Measurements from ENCODE around the gene ATP6V0A4. TPM values are rescaled to one million over a fixed set of nuclear protein-coding genes. Genes with fewer than 3 reads are reported as not detected.
"Not testable (repeated sequence)": the region's sequence is repeated elsewhere in the genome, so short reads cannot be mapped to it uniquely, and the experiment has no call there.

The ATP6V0A4 gene
- total RNA-seq, 3 donors from 2014 or later (not counting 1 experiment from before 2014, with no cell fraction given): not detected

- H3K4me3 ChIP-seq (ENCODE audit: low read length): no peak overlapping the region
- H3K27ac ChIP-seq (ENCODE audit: low read length): no peak overlapping the region
- DNase-seq (no peak), ATAC-seq (no peak)
- 100% methylated on average over 1 of the region's 2 CpGs for WGBS (ENCODE audit: insufficient coverage)
- peaks cover 0 to 5% of the 10 kb centered on the region in 2 donors for H3K27me3 Mint-ChIP-seq (ENCODE audit: low read depth in 2 of 2)
- no peaks in the 10 kb centered on the region for H3K4me1 ChIP-seq (ENCODE audit: control insufficient read depth, insufficient read depth, low read length)
- intact Hi-C loops (cut with micrococcal nuclease): no loop called here
- H3K4me1 Mint-ChIP-seq: no peaks in the 10 kb centered on the region
- no peak overlapping the region for H3K4me3 Mint-ChIP-seq
- H3K9me3 ChIP-seq (ENCODE audit: control insufficient read depth, insufficient read depth, low read length): no peaks in the 10 kb centered on the region
- no peaks in the 10 kb centered on the region for H3K36me3 Mint-ChIP-seq
- TF ChIP-seq CTCF (IDR thresholded peaks at IDR 0.05): no peak
- H3K27me3 ChIP-seq (ENCODE audit: control insufficient read depth, insufficient read depth, low read length): no peaks in the 10 kb centered on the region
- no peak overlapping the region for H3K27ac Mint-ChIP-seq
- no peaks in the 10 kb centered on the region for H3K9me3 Mint-ChIP-seq
- H3K36me3 ChIP-seq (ENCODE audit: control insufficient read depth, insufficient read depth, low read length): no peaks in the 10 kb centered on the region
Measured at GRCh38 chr7:138690495-138690894, 107.5 kb downstream of the ATP6V0A4 start.

GRCh38 chr7:138688037-138688436 is 110.0 kb downstream of the ATP6V0A4 start:
- H3K36me3 ChIP-seq (ENCODE audit: control insufficient read depth, insufficient read depth, low read length); H3K4me3 ChIP-seq (ENCODE audit: low read length); ATAC-seq; H3K27ac ChIP-seq (ENCODE audit: low read length); H3K4me1 ChIP-seq (ENCODE audit: control insufficient read depth, insufficient read depth, low read length); H3K9me3 ChIP-seq (ENCODE audit: control insufficient read depth, insufficient read depth, low read length); H3K36me3 Mint-ChIP-seq; H3K27me3 ChIP-seq (ENCODE audit: control insufficient read depth, insufficient read depth, low read length); H3K27ac Mint-ChIP-seq; H3K27me3 Mint-ChIP-seq (ENCODE audit: low read depth in 2 of 2); H3K4me3 Mint-ChIP-seq; H3K4me1 Mint-ChIP-seq; H3K9me3 Mint-ChIP-seq; DNase-seq; intact Hi-C loops (cut with micrococcal nuclease): not testable (repeated sequence)
- 81% methylated on average over 6 of the region's 6 CpGs for WGBS (ENCODE audit: insufficient coverage)

GRCh38 chr7:138684340-138684739 is 113.7 kb downstream of the ATP6V0A4 start:
- Histone ChIP-seq H3K4me3 (ENCODE audit: low read length) (no peak overlapping the region), H3K9me3 (ENCODE audit: control insufficient read depth, insufficient read depth, low read length) (no peaks in the 10 kb centered on the region), H3K36me3 (ENCODE audit: control insufficient read depth, insufficient read depth, low read length) (no peaks in the 10 kb centered on the region), H3K27me3 (ENCODE audit: control insufficient read depth, insufficient read depth, low read length) (no peaks in the 10 kb centered on the region), H3K27ac (ENCODE audit: low read length) (no peak overlapping the region), H3K4me1 (ENCODE audit: control insufficient read depth, insufficient read depth, low read length) (no peaks in the 10 kb centered on the region)
- intact Hi-C loops (cut with micrococcal nuclease): no loop called here
- TF ChIP-seq CTCF (IDR thresholded peaks at IDR 0.05): no peak
- Mint-ChIP-seq H3K27ac (no peak overlapping the region), H3K27me3 (ENCODE audit: low read depth in 2 of 2) (peaks cover 6 to 10% of the 10 kb centered on the region in 2 donors), H3K4me3 (no peak overlapping the region), H3K4me1 (no peaks in the 10 kb centered on the region), H3K9me3 (no peaks in the 10 kb centered on the region), H3K36me3 (no peaks in the 10 kb centered on the region)
- ATAC-seq: no peak
- 100% methylated on average over 1 of the region's 3 CpGs for WGBS (ENCODE audit: insufficient coverage)
- no peak for DNase-seq

- Mint-ChIP-seq H3K27ac (no peak overlapping the region), H3K9me3 (no peaks in the 10 kb centered on the region), H3K4me3 (no peak overlapping the region), H3K27me3 (ENCODE audit: low read depth in 2 of 2) (peaks cover 3 to 10% of the 10 kb centered on the region in 2 donors), H3K4me1 (no peaks in the 10 kb centered on the region), H3K36me3 (no peaks in the 10 kb centered on the region)
- Histone ChIP-seq H3K27me3 (ENCODE audit: control insufficient read depth, insufficient read depth, low read length) (no peaks in the 10 kb centered on the region), H3K4me1 (ENCODE audit: control insufficient read depth, insufficient read depth, low read length) (no peaks in the 10 kb centered on the region), H3K9me3 (ENCODE audit: control insufficient read depth, insufficient read depth, low read length) (no peaks in the 10 kb centered on the region), H3K27ac (ENCODE audit: low read length) (no peak overlapping the region), H3K4me3 (ENCODE audit: low read length) (no peak overlapping the region), H3K36me3 (ENCODE audit: control insufficient read depth, insufficient read depth, low read length) (no peaks in the 10 kb centered on the region)
- DNase-seq: no peak
- 84% methylated on average over 5 of the region's 5 CpGs for WGBS (ENCODE audit: insufficient coverage)
- ATAC-seq: no peak
- TF ChIP-seq CTCF (IDR thresholded peaks at IDR 0.05): no peak
- intact Hi-C loops (cut with micrococcal nuclease): no loop called here
Measured at GRCh38 chr7:138679793-138680192, 118.2 kb downstream of the ATP6V0A4 start.
